Panc1 (cell line): ENCODE measurements around the gene HYLS1. TPM values are rescaled to one million over a fixed set of nuclear protein-coding genes. Genes with fewer than 3 reads are reported as not detected.

Experiments used
- ATAC-seq: fragments of 200-7000 bp; cut with Tn5 transposase; 2 replicates; pipeline ENCODE4 v1.9.1; 2020; ENCODE audit warnings: mild to moderate bottlenecking, moderate library complexity
- BruUV-seq: library from RNA; stranded (reverse); fragments of 400-500 nt; replicated peaks from 2 replicates; lab custom pipeline; 2021; lab: Mats Ljungman, UMichigan
- CTCF ChIA-PET: fragments of 300-600 bp; sonication (Branson Sonifier 250); formaldehyde crosslinking; loops from one replicate; lab custom pipeline; 2022; ENCODE audit warnings: antibody characterized with exemption; lab: Charles Lee
- POLR2A ChIA-PET: fragments of 300-600 bp; sonication (Branson Sonifier 250); formaldehyde crosslinking; loops from one replicate; lab custom pipeline; 2022; ENCODE audit warnings: antibody characterized with exemption; lab: Charles Lee
- DNase-seq: peaks from one replicate; pipeline ENCODE4 v3.0.0-alpha.2; 2010; ENCODE audit warnings: low read depth, low spot score
- H3K27ac ChIP-seq: 2 replicates; pipeline ENCODE4 v1.5.1; 2011; ENCODE audit warnings: mild to moderate bottlenecking, low read length, inconsistent platforms
- H3K27me3 ChIP-seq: fragments of 200-500 bp; sonication (Bioruptor generic); 2 replicates; pipeline ENCODE4 v1.6.0; 2014; ENCODE audit warnings: low read length, inconsistent platforms; ENCODE audit not compliant: control insufficient read depth, insufficient read depth
- H3K36me3 ChIP-seq: fragments of 200-500 bp; sonication (Bioruptor generic); 2 replicates; pipeline ENCODE4 v1.5.1; 2014; ENCODE audit warnings: inconsistent platforms, mild to moderate bottlenecking, low read length, moderate library complexity; ENCODE audit not compliant: control insufficient read depth, insufficient read depth
- H3K4me1 ChIP-seq: 2 replicates; pipeline ENCODE4 v1.5.1; 2011; ENCODE audit warnings: inconsistent platforms, mild to moderate bottlenecking, low read length, moderate library complexity; ENCODE audit not compliant: control insufficient read depth, insufficient read depth
- H3K4me3 ChIP-seq, 2 experiments: 2 replicates each; pipeline ENCODE4 v1.5.1; 2011 to 2012; ENCODE audit warnings: low read depth in 2 of 2, low read length in 2 of 2, mild to moderate bottlenecking in 2 of 2, inconsistent platforms in 1 of 2, moderate library complexity in 1 of 2
- H3K9me3 ChIP-seq: fragments of 200-500 bp; sonication (Bioruptor generic); 2 replicates; pipeline ENCODE4 v1.5.1; 2014; ENCODE audit warnings: low read depth, mild to moderate bottlenecking, inconsistent platforms, low read length, moderate library complexity; ENCODE audit not compliant: control insufficient read depth, insufficient read depth
- POLR2AphosphoS5 ChIP-seq: IDR thresholded peaks from 2 replicates; pipeline ENCODE4 v1.6.1; 2012; ENCODE audit warnings: mild to moderate bottlenecking, low read depth, low read length, moderate library complexity
- SIN3A ChIP-seq: IDR thresholded peaks from 2 replicates; pipeline ENCODE4 v1.6.1; 2012; ENCODE audit warnings: low read depth, mild to moderate bottlenecking, low read length, moderate library complexity, borderline replicate concordance; ENCODE audit not compliant: insufficient read depth
- TCF7L2 ChIP-seq: IDR thresholded peaks from 2 replicates; pipeline ENCODE4 v1.6.1; 2011; ENCODE audit warnings: mild to moderate bottlenecking, low read depth, low read length, inconsistent platforms
- in situ Hi-C: cut with HindIII; loops from 2 replicates; pipeline ENCODE4 v1.10.0; 2016; ENCODE audit warnings: low sequenced_read_pairs, low pct_unique_long_range_greater_than_20kb
- intact Hi-C: fragments of 100-400 bp; cut with micrococcal nuclease; formaldehyde crosslinking; loops from one replicate; pipeline ENCODE4 v1.10.0; 2022; ENCODE audit not compliant: unreplicated experiment
- total RNA-seq: library from RNA; stranded (reverse); gene quantifications from one replicate; pipeline ENCODE4 v1.2.1, GENCODE V29; 2021; ENCODE audit not compliant: unreplicated experiment
- TF ChIP-seq, protein P1 (sequence below): fragments of 450-650 bp; IDR thresholded peaks from 2 replicates; pipeline ENCODE4 v1.5.1; 2017; ENCODE audit warnings: mild to moderate bottlenecking
- TF ChIP-seq, protein P2 (sequence below), 2 experiments: IDR thresholded peaks; 2 replicates each; pipeline ENCODE4 v1.6.1; 2011 to 2012; ENCODE audit warnings: low read depth in 2 of 2, control low read depth in 1 of 2, low read length in 1 of 2, mild to moderate bottlenecking in 1 of 2, moderate library complexity in 1 of 2; ENCODE audit not compliant: insufficient read depth in 1 of 2

HYLS1 gene
- total RNA-seq, 1 experiment from 2014 or later, result 32.2 TPM

- intact Hi-C loops (no loop called here), in situ Hi-C loops (loop anchor here (25.0 kb wide), 1 partner anchor 185 kb away; no protein-coding TSS in a partner anchor)
- DNase-seq (no peak), ATAC-seq (peak; percentile 62)
- TF ChIP-seq, protein P1, sequence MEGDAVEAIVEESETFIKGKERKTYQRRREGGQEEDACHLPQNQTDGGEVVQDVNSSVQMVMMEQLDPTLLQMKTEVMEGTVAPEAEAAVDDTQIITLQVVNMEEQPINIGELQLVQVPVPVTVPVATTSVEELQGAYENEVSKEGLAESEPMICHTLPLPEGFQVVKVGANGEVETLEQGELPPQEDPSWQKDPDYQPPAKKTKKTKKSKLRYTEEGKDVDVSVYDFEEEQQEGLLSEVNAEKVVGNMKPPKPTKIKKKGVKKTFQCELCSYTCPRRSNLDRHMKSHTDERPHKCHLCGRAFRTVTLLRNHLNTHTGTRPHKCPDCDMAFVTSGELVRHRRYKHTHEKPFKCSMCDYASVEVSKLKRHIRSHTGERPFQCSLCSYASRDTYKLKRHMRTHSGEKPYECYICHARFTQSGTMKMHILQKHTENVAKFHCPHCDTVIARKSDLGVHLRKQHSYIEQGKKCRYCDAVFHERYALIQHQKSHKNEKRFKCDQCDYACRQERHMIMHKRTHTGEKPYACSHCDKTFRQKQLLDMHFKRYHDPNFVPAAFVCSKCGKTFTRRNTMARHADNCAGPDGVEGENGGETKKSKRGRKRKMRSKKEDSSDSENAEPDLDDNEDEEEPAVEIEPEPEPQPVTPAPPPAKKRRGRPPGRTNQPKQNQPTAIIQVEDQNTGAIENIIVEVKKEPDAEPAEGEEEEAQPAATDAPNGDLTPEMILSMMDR, result no peak
- TF ChIP-seq, protein P2, sequence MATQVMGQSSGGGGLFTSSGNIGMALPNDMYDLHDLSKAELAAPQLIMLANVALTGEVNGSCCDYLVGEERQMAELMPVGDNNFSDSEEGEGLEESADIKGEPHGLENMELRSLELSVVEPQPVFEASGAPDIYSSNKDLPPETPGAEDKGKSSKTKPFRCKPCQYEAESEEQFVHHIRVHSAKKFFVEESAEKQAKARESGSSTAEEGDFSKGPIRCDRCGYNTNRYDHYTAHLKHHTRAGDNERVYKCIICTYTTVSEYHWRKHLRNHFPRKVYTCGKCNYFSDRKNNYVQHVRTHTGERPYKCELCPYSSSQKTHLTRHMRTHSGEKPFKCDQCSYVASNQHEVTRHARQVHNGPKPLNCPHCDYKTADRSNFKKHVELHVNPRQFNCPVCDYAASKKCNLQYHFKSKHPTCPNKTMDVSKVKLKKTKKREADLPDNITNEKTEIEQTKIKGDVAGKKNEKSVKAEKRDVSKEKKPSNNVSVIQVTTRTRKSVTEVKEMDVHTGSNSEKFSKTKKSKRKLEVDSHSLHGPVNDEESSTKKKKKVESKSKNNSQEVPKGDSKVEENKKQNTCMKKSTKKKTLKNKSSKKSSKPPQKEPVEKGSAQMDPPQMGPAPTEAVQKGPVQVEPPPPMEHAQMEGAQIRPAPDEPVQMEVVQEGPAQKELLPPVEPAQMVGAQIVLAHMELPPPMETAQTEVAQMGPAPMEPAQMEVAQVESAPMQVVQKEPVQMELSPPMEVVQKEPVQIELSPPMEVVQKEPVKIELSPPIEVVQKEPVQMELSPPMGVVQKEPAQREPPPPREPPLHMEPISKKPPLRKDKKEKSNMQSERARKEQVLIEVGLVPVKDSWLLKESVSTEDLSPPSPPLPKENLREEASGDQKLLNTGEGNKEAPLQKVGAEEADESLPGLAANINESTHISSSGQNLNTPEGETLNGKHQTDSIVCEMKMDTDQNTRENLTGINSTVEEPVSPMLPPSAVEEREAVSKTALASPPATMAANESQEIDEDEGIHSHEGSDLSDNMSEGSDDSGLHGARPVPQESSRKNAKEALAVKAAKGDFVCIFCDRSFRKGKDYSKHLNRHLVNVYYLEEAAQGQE (IDR thresholded peaks at IDR 0.05; ENCODE audit: insufficient read depth in 1 of 2, low read depth in 2 of 2, low read length in 1 of 2), result no peak
- TF ChIP-seq SIN3A (no peak), TCF7L2 (no peak)
- CTCF ChIA-PET, result no interaction called here
- H3K4me1 ChIP-seq, result peaks cover 9% of the 10 kb centered on the region; the same call in 1 of the 2 replicates
- peaks cover 21% of the 10 kb centered on the region for H3K36me3 ChIP-seq
- H3K4me3 ChIP-seq, result peak overlapping the region; percentile 87 to 97
- TSS peak; percentile 95 for BruUV-seq
- POLR2A ChIA-PET, result interaction anchor here (0.5 to 1.4 kb wide), 5 partner anchors 8 to 151 kb away, joined by 3 to 11 read pairs (median 4); partner anchors contain the start of gene HYLS1
- H3K27ac ChIP-seq, result peak overlapping the region; percentile 99
- H3K9me3 ChIP-seq, result no peaks in the 10 kb centered on the region
- peaks cover 14% of the 10 kb centered on the region for H3K27me3 ChIP-seq
Measured at GRCh38 chr11:125902277-125902926, 14.9 kb downstream of the HYLS1 start.

DNA sequence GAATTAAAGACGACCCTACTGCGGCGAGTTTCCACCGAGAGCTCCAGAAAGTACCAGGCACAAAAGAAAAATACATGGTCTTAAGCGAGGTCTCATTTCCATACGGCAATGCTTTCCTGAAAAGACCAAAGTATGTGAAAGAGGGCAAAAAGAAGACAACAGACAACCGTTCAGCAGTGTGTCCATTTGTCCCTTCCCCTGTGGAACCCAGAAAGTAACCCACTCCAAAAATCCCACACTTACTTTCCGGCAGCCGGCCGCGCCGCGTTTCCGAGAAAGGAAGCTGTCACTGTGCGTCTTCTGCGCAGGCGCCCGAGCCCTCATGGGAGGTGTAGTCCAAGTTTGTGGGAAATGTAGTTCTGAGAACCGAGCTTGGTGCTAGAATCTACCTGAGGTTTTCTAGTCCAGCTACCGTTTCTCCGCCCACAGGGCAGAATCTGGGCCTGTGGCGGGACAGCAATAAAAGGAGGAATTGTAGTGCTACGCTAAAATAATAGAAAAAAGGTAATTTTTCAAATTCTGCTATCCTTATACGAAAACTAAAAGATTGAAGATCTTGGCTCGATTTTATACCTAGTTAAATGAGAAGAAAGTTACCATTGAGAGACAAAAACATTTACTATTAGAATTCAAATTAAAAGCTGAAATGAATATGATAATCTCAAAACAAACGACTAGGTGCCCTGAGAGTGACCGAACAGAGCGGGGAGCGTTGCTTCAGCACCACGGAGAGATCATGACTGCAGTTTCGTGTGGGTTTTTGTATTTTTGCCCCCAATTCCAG, 15.7 kb downstream of the HYLS1 start, which contains the start of gene PUS3:
Gene PUS3, minus strand, starts transcription at position 280 of the 784 bp plus-strand sequence. CDS start 6,922 bp downstream, outside the sequence.
- Histone ChIP-seq H3K4me3 (peak within 1 kb of the TSS; percentile 87 to 97), H3K9me3 (no peaks in the 10 kb centered on the region), H3K4me1 (0 out of 2 replicates have a peak, but pooled peaks cover 7% of the 10 kb centered on the region), H3K27ac (peak within 1 kb of the TSS; percentile 99), H3K36me3 (peaks cover 16% of the 10 kb centered on the region), H3K27me3 (peaks cover 16% of the 10 kb centered on the region)
- no TSS peak for BruUV-seq
- CTCF ChIA-PET, result no interaction called here
- TF ChIP-seq, protein P1, result no peak
- TF ChIP-seq POLR2AphosphoS5 (peak; percentile 95), SIN3A (peak; percentile 56; the same call in 1 of the 2 replicates), TCF7L2 (no peak)
- TF ChIP-seq, protein P2 (IDR thresholded peaks at IDR 0.05; ENCODE audit: insufficient read depth in 1 of 2, low read depth in 2 of 2, low read length in 1 of 2), result peak; percentile 84 to 92
- POLR2A ChIA-PET, result interaction anchor here (0.5 to 1.4 kb wide), 9 partner anchors 8 to 276 kb away, joined by 3 to 11 read pairs (median 3); partner anchors contain the start of gene HYLS1
- in situ Hi-C loops, result loop anchor here (25.0 kb wide), 1 partner anchor 184 kb away; no protein-coding TSS in a partner anchor
- intact Hi-C loops, result no loop called here
- DNase-seq, result no peak
- ATAC-seq, result peak; percentile 92
